Activated CD8-positive, alpha-beta memory T cell treated with anti-CD3 and anti-CD28 coated beads, Interleukin-2, amount 10 ng/mL, durations not matched to agents 7 days and 5 days (primary cell): ENCODE data around the gene FES. TPM values are rescaled to one million over a fixed set of nuclear protein-coding genes. Genes with fewer than 3 reads are reported as not detected.
A peak's percentile ranks its signal among the peaks of the same experiment; 100 is the strongest.
"Not testable (repeated sequence)": the region's sequence is repeated elsewhere in the genome, so short reads cannot be mapped to it uniquely, and the experiment has no call there.

Experiments used
- ATAC-seq: fragments of 150-1000 bp; cut with Tn5 transposase; one replicate; pipeline ENCODE4 v1.10.0; 2021; ENCODE audit warnings: moderate library complexity
- CTCF ChIA-PET: fragments of 350-600 bp; sonication (Branson Sonifier 250); formaldehyde crosslinking; loops from one replicate; lab custom pipeline; 2021; ENCODE audit warnings: antibody characterized with exemption; lab: Charles Lee
- DNase-seq: peaks from one replicate; pipeline ENCODE4 v3.0.0-alpha.2; 2020
- H3K27ac Mint-ChIP-seq: one replicate; pipeline ENCODE4 v1.8.0; 2021; ENCODE audit warnings: mild to moderate bottlenecking, mixed read lengths
- H3K27me3 Mint-ChIP-seq: one replicate; pipeline ENCODE4 v1.8.0; 2021; ENCODE audit warnings: mixed read lengths
- H3K36me3 Mint-ChIP-seq: one replicate; pipeline ENCODE4 v1.8.0; 2021; ENCODE audit warnings: mild to moderate bottlenecking, mixed read lengths
- H3K4me1 Mint-ChIP-seq: one replicate; pipeline ENCODE4 v1.8.0; 2021; ENCODE audit warnings: mixed read lengths
- H3K4me3 Mint-ChIP-seq: one replicate; pipeline ENCODE4 v1.8.0; 2021; ENCODE audit warnings: mild to moderate bottlenecking, moderate library complexity, mixed read lengths
- H3K9me3 Mint-ChIP-seq: one replicate; pipeline ENCODE4 v1.8.0; 2022; ENCODE audit warnings: low read depth, mixed read lengths
- total RNA-seq, 2 experiments: library from RNA; stranded (reverse); gene quantifications; one replicate each; pipeline ENCODE4 v1.2.3, GENCODE V29; 2021

Gene FES
- total RNA-seq, 2 experiments from 2014 or later = 55.7 to 61.2 TPM

DNA sequence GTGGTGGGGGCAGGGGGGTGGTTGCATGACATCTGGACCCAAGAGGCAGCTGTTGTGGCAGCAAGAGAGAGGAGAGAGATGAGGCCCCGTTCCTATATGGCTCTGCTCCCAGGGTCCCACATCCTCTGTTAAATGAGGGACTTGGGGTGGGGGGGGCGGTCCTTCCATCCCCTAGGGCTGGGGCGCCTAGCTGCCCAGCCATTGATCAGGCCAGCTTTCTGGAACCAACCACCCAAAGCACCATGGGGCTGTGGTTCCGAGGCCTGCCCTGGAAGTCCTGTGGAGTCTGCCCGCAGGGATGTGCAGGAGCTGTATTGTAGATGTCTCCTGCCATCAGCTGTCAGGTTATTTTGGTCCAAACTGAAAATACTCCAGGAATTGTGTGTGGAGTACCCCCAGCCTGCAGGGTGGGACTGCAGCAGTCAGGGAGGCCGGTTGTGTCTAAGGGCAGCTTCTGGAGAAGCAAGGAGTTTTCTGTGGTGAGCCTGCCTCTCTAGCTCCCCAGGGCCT, 10.8 kb upstream of the FES start:
- H3K9me3 Mint-ChIP-seq = no peaks in the 10 kb centered on the region
- peak overlapping the region; percentile 95 for H3K4me3 Mint-ChIP-seq
- ATAC-seq (no peak), DNase-seq (no peak)
- no peaks in the 10 kb centered on the region for H3K27me3 Mint-ChIP-seq
- H3K36me3 Mint-ChIP-seq = peaks cover 71% of the 10 kb centered on the region
- peaks cover 69% of the 10 kb centered on the region for H3K4me1 Mint-ChIP-seq
- peak overlapping the region; percentile 91 for H3K27ac Mint-ChIP-seq
- CTCF ChIA-PET = interaction anchor here (0.8 to 3.1 kb wide), 6 partner anchors 12 to 91 kb away, joined by 3 to 20 read pairs (median 4); no protein-coding TSS in a partner anchor

GRCh38 chr15:90873998-90874605, 10.2 kb upstream of the FES start:
- no peaks in the 10 kb centered on the region for H3K27me3 Mint-ChIP-seq
- ATAC-seq (no peak), DNase-seq (no peak)
- peaks cover 76% of the 10 kb centered on the region for H3K36me3 Mint-ChIP-seq
- H3K27ac Mint-ChIP-seq = peak overlapping the region; percentile 91
- H3K4me3 Mint-ChIP-seq = peak overlapping the region; percentile 95
- no peaks in the 10 kb centered on the region for H3K9me3 Mint-ChIP-seq
- peaks cover 69% of the 10 kb centered on the region for H3K4me1 Mint-ChIP-seq
- CTCF ChIA-PET = interaction anchor here (0.8 to 3.1 kb wide), 7 partner anchors 12 to 91 kb away, joined by 3 to 20 read pairs (median 3); no protein-coding TSS in a partner anchor

- Mint-ChIP-seq H3K4me3 (peak overlapping the region; percentile 95), H3K4me1 (peaks cover 67% of the 10 kb centered on the region), H3K27ac (peak overlapping the region; percentile 52), H3K36me3 (peaks cover 85% of the 10 kb centered on the region)
- H3K9me3 Mint-ChIP-seq, H3K27me3 Mint-ChIP-seq, DNase-seq, ATAC-seq: not testable (repeated sequence)
- CTCF ChIA-PET = interaction anchor here (0.6 to 3.1 kb wide), 4 partner anchors 11 to 81 kb away, joined by 3 to 20 read pairs (median 5); no protein-coding TSS in a partner anchor
These were observed 9.3 kb upstream of the FES start for GRCh38 chr15:90874986-90875385.

DNA sequence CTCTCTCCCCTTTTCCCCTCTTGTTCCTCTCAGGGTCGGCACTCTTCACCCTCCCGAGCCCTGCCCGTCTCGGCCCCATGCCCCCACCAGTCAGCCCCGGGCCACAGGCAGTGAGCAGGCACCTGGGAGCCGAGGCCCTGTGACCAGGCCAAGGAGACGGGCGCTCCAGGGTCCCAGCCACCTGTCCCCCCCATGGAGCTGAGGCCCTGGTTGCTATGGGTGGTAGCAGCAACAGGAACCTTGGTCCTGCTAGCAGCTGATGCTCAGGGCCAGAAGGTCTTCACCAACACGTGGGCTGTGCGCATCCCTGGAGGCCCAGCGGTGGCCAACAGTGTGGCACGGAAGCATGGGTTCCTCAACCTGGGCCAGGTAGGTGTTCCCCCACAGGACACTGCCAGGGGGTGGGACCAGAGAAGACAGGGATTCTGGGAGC, 8.7 kb upstream of the FES start:
- Mint-ChIP-seq H3K4me1 (peaks cover 65% of the 10 kb centered on the region), H3K27me3 (no peaks in the 10 kb centered on the region), H3K9me3 (no peaks in the 10 kb centered on the region), H3K36me3 (peaks cover 83% of the 10 kb centered on the region), H3K4me3 (peak overlapping the region; percentile 95), H3K27ac (peak overlapping the region; percentile 61)
- CTCF ChIA-PET = interaction anchor here (0.6 to 3.1 kb wide), 3 partner anchors 10 to 81 kb away, joined by 3 to 20 read pairs (median 3); no protein-coding TSS in a partner anchor
- DNase-seq = no peak
- no peak for ATAC-seq

- ATAC-seq (no peak), DNase-seq (no peak)
- no peaks in the 10 kb centered on the region for H3K27me3 Mint-ChIP-seq
- H3K36me3 Mint-ChIP-seq = peaks cover 79% of the 10 kb centered on the region
- peaks cover 67% of the 10 kb centered on the region for H3K4me1 Mint-ChIP-seq
- CTCF ChIA-PET = no interaction called here
- no peaks in the 10 kb centered on the region for H3K9me3 Mint-ChIP-seq
- peak overlapping the region; percentile 68 for H3K27ac Mint-ChIP-seq
- peak overlapping the region; percentile 33 for H3K4me3 Mint-ChIP-seq
These were observed 8.3 kb upstream of the FES start for GRCh38 chr15:90876046-90876445.

- H3K27me3 Mint-ChIP-seq = no peaks in the 10 kb centered on the region
- peak overlapping the region; percentile 33 for H3K4me3 Mint-ChIP-seq
- CTCF ChIA-PET = no interaction called here
- H3K27ac Mint-ChIP-seq = peak overlapping the region; percentile 68
- no peaks in the 10 kb centered on the region for H3K9me3 Mint-ChIP-seq
- H3K36me3 Mint-ChIP-seq = peaks cover 81% of the 10 kb centered on the region
- no peak for DNase-seq
- H3K4me1 Mint-ChIP-seq = peaks cover 70% of the 10 kb centered on the region
- ATAC-seq = no peak
These were observed 7.7 kb upstream of the FES start for GRCh38 chr15:90876512-90877170.

- CTCF ChIA-PET = no interaction called here
- DNase-seq = no peak
- peak overlapping the region; percentile 68 for H3K27ac Mint-ChIP-seq
- ATAC-seq = no peak
- H3K4me1 Mint-ChIP-seq = peaks cover 75% of the 10 kb centered on the region
- no peaks in the 10 kb centered on the region for H3K27me3 Mint-ChIP-seq
- no peaks in the 10 kb centered on the region for H3K9me3 Mint-ChIP-seq
- peaks cover 82% of the 10 kb centered on the region for H3K36me3 Mint-ChIP-seq
- H3K4me3 Mint-ChIP-seq = no peak overlapping the region
These were observed 7.0 kb upstream of the FES start for GRCh38 chr15:90877315-90877714.

DNA sequence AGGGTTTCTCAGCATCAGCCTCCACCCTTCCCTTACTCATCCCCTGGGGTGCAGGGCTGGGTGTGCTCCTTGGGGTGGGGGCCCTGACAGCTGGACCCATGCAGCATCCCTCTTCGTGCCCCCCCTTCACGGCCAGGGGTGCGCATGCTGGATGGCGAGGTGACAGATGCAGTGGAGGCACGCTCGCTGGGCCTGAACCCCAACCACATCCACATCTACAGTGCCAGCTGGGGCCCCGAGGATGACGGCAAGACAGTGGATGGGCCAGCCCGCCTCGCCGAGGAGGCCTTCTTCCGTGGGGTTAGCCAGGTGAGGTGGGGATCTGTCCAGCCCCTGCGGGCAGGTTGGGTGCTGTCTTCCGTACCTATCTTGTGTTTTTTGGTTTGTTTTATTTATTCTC, 6.3 kb upstream of the FES start:
- Mint-ChIP-seq H3K27ac (peak overlapping the region; percentile 68), H3K27me3 (no peaks in the 10 kb centered on the region), H3K9me3 (no peaks in the 10 kb centered on the region), H3K4me1 (peaks cover 81% of the 10 kb centered on the region), H3K36me3 (peaks cover 78% of the 10 kb centered on the region), H3K4me3 (no peak overlapping the region)
- no peak for DNase-seq
- ATAC-seq = no peak
- CTCF ChIA-PET = no interaction called here

DNA sequence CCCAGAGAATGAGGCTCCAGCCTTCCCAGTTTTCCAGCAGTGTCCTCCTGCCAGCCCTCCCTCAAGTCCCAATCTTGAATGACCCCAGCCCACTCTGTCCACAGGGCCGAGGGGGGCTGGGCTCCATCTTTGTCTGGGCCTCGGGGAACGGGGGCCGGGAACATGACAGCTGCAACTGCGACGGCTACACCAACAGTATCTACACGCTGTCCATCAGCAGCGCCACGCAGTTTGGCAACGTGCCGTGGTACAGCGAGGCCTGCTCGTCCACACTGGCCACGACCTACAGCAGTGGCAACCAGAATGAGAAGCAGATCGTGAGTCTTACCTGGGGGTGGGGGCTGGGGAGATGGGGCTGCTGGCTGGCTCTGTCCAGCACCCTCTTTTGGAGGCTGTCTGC, 5.6 kb upstream of the FES start:
- Mint-ChIP-seq H3K9me3 (no peaks in the 10 kb centered on the region), H3K4me3 (no peak overlapping the region), H3K36me3 (peaks cover 71% of the 10 kb centered on the region), H3K4me1 (peaks cover 87% of the 10 kb centered on the region), H3K27ac (peak overlapping the region; percentile 68), H3K27me3 (no peaks in the 10 kb centered on the region)
- ATAC-seq (no peak), DNase-seq (no peak)
- CTCF ChIA-PET = no interaction called here

DNA sequence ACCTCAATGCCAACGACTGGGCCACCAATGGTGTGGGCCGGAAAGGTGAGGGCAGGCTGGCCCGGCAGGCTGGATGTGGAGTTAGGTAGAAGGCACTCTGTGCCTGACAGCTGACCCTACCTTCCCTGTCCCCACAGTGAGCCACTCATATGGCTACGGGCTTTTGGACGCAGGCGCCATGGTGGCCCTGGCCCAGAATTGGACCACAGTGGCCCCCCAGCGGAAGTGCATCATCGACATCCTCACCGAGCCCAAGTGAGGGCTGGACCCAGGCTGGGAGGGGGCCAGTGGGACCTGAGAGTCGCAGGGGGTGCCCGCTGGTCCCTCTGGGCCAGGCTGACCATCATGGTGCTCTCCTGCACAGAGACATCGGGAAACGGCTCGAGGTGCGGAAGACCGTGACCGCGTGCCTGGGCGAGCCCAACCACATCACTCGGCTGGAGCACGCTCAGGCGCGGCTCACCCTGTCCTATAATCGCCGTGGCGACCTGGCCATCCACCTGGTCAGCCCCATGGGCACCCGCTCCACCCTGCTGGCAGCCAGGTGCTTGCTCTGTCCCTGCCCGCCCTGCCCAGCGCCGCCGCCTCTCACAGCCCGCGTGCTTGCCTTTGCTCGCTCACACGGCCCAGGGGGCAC, 4.5 kb upstream of the FES start:
- DNase-seq (no peak), ATAC-seq (no peak)
- H3K4me3 Mint-ChIP-seq = no peak overlapping the region
- H3K27ac Mint-ChIP-seq = peak overlapping the region; percentile 61
- peaks cover 82% of the 10 kb centered on the region for H3K4me1 Mint-ChIP-seq
- CTCF ChIA-PET = no interaction called here
- no peaks in the 10 kb centered on the region for H3K27me3 Mint-ChIP-seq
- peaks cover 60% of the 10 kb centered on the region for H3K36me3 Mint-ChIP-seq
- H3K9me3 Mint-ChIP-seq = no peaks in the 10 kb centered on the region

DNA sequence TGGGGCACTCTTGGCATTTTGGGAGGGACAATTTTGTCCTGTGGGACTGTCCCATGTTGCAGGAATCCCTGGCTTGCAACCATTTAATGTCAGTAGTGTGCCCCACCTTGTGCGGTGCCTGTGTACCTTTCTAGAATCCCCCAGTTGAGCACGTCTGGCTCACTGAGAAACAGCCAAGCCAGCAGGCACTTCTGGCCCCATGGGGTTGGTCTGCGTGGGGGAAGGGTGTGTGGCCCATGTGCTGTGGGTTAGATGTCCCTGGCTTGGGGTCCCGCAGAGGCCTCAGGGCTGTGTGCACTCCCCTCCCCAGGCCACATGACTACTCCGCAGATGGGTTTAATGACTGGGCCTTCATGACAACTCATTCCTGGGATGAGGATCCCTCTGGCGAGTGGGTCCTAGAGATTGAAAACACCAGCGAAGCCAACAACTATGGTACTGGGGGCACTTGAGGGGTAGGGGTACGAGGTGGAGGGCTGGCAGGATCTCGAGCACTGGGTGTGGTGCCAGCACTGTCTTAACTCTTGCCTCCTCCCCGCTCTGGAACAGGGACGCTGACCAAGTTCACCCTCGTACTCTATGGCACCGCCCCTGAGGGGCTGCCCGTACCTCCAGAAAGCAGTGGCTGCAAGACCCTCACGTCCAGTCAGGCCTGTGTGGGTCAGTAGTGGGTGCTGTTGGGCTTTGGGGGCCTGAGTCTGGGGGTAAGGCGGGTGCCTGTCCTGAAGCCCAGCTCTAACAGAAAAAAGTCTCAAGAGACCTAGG, 3.7 kb upstream of the FES start:
- ATAC-seq = no peak
- CTCF ChIA-PET = no interaction called here

GRCh38 chr15:90881181-90881977, 2.9 kb upstream of the FES start:
- DNase-seq (no peak), ATAC-seq (no peak)
- Mint-ChIP-seq H3K4me3 (no peak overlapping the region), H3K9me3 (no peaks in the 10 kb centered on the region), H3K4me1 (peaks cover 82% of the 10 kb centered on the region), H3K36me3 (peaks cover 46% of the 10 kb centered on the region), H3K27me3 (no peaks in the 10 kb centered on the region), H3K27ac (peak overlapping the region; percentile 54)
- CTCF ChIA-PET = interaction anchor here (1.5 to 1.9 kb wide), 2 partner anchors 29 to 71 kb away, joined by 3 to 5 read pairs; no protein-coding TSS in a partner anchor

More for the DNA sequence above, 3.7 kb upstream of the FES start:
- Mint-ChIP-seq H3K4me3 (no peak overlapping the region), H3K27ac (peak overlapping the region; percentile 28), H3K9me3 (no peaks in the 10 kb centered on the region), H3K27me3 (no peaks in the 10 kb centered on the region), H3K4me1 (peaks cover 82% of the 10 kb centered on the region), H3K36me3 (peaks cover 54% of the 10 kb centered on the region)
- no peak for DNase-seq
